T-cell (primary cell): ENCODE results near the gene RAB40A. TPM values are rescaled to one million over a fixed set of nuclear protein-coding genes. Genes with fewer than 3 reads are reported as not detected.

Source experiments
- ATAC-seq, 4 experiments: fragments of 200-7000 bp in 3 of 4; fragments of 150-1000 bp in 1 of 4; cut with Tn5 transposase; replicated peaks in 1 of 4; 1 replicate in 3 of 4; 2 replicates in 1 of 4; pipeline ENCODE4 v1.10.0; 2021; ENCODE audit warnings: moderate library complexity in 3 of 4, mild to moderate bottlenecking in 2 of 4, moderate number of reproducible peaks in 1 of 4
- CTCF ChIA-PET, 2 donors: fragments of 300-600 bp; sonication (Branson Sonifier 250); formaldehyde crosslinking; loops; one replicate each; lab custom pipeline; 2022; ENCODE audit warnings: antibody characterized with exemption in 2 of 2; lab: Charles Lee
- POLR2A ChIA-PET, 2 donors: fragments of 300-600 bp; sonication (Branson Sonifier 250); formaldehyde crosslinking; loops; one replicate each; lab custom pipeline; 2022; ENCODE audit warnings: antibody characterized with exemption in 2 of 2; lab: Charles Lee
- DNase-seq, 35 experiments: peaks; one replicate each; pipeline versions ENCODE4 v3.0.0 to v3.0.0-alpha.2; 2013 to 2023
- H3K27ac ChIP-seq: one replicate; pipeline ENCODE4 v1.5.1; 2013; ENCODE audit warnings: low read length
- H3K27me3 ChIP-seq, 2 experiments: replicated peaks in 1 of 2; 1 replicate in 1 of 2; 2 replicates in 1 of 2; pipeline versions ENCODE4 v1.6.1 to v1.7.0; 2013; ENCODE audit warnings: low read length in 1 of 2, mixed read lengths in 1 of 2; ENCODE audit not compliant: control insufficient read depth in 2 of 2, insufficient read depth in 2 of 2; ENCODE audit errors: extremely low read depth in 1 of 2
- H3K36me3 ChIP-seq, 2 donors: 1 replicate in 1 of 2; 2 replicates in 1 of 2; pipeline versions ENCODE4 v1.6.1 to v1.7.0; 2013; ENCODE audit warnings: low read length in 1 of 2; ENCODE audit not compliant: control insufficient read depth in 2 of 2, insufficient read depth in 1 of 2; ENCODE audit errors: extremely low read depth in 1 of 2
- H3K4me1 ChIP-seq, 2 experiments: 1 replicate in 1 of 2; 2 replicates in 1 of 2; pipeline versions ENCODE4 v1.6.1 to v1.7.0; 2013; ENCODE audit warnings: low read length in 2 of 2, mixed read lengths in 1 of 2; ENCODE audit not compliant: insufficient read depth in 2 of 2, control insufficient read depth in 1 of 2; ENCODE audit errors: extremely low read depth in 1 of 2
- H3K4me3 ChIP-seq, 2 donors: 1 replicate in 1 of 2; 2 replicates in 1 of 2; pipeline versions ENCODE4 v1.5.1 to v1.7.0; 2013; ENCODE audit warnings: mild to moderate bottlenecking in 2 of 2, low read length in 1 of 2, moderate library complexity in 1 of 2; ENCODE audit not compliant: control insufficient read depth in 1 of 2; ENCODE audit errors: extremely low read depth in 1 of 2
- H3K9me3 ChIP-seq: 2 replicates; pipeline ENCODE4 v1.7.0; 2013
- H3K27ac Mint-ChIP-seq, 2 donors: one replicate each; pipeline ENCODE4 v1.8.0; 2020 to 2021; ENCODE audit warnings: mild to moderate bottlenecking in 2 of 2, mixed read lengths in 2 of 2
- H3K27me3 Mint-ChIP-seq, 2 donors: one replicate each; pipeline ENCODE4 v1.8.0; 2021 to 2022; ENCODE audit warnings: mixed read lengths in 2 of 2
- H3K36me3 Mint-ChIP-seq: one replicate; pipeline ENCODE4 v1.8.0; 2021; ENCODE audit warnings: mixed read lengths
- H3K4me1 Mint-ChIP-seq, 3 donors: one replicate each; pipeline ENCODE4 v1.8.0; 2020 to 2022; ENCODE audit warnings: mixed read lengths in 3 of 3, mild to moderate bottlenecking in 1 of 3
- H3K4me3 Mint-ChIP-seq, 3 donors: one replicate each; pipeline ENCODE4 v1.8.0; 2020 to 2022; ENCODE audit warnings: mild to moderate bottlenecking in 3 of 3, mixed read lengths in 3 of 3, moderate library complexity in 3 of 3
- H3K9me3 Mint-ChIP-seq, 3 donors: one replicate each; pipeline ENCODE4 v1.8.0; 2020 to 2022; ENCODE audit warnings: mixed read lengths in 3 of 3
- WGBS: methylation state at CpG from one replicate; pipeline ENCODE4 v1.1.5; 2013; ENCODE audit warnings: missing lambda C conversion rate; ENCODE audit not compliant: insufficient coverage; 5-methylcytosine and 5-hydroxymethylcytosine counted together
- total RNA-seq, 35 experiments: library from RNA in 6 of 35; stranded (reverse) in 6 of 35; fragments of 120-200 nt in 1 of 35; gene quantifications; one replicate each; pipeline versions ENCODE4 v1.2.1 to v1.2.4 and lab custom pipeline; 2013 to 2026

Gene RAB40A
- total RNA-seq, 5 donors from 2014 or later (not counting 1 experiment from before 2014, with no cell fraction given): 0.07 to 0.18 (median 0.16) TPM; not detected in 2

- CTCF ChIA-PET: no interaction called here
- H3K27me3 Mint-ChIP-seq: peaks cover 1 to 17% of the 10 kb centered on the region in 2 donors
- no peaks in the 10 kb centered on the region for H3K9me3 Mint-ChIP-seq
- no peak overlapping the region for H3K4me3 Mint-ChIP-seq
- H3K4me1 Mint-ChIP-seq: peaks cover 0 to 2% (median 1%) of the 10 kb centered on the region in 3 donors
- Histone ChIP-seq H3K9me3 (no peaks in the 10 kb centered on the region), H3K36me3 (no peaks in the 10 kb centered on the region), H3K27ac (no peak overlapping the region), H3K4me3 (no peak overlapping the region), H3K27me3 (peaks cover 0 to 1% of the 10 kb centered on the region in 2 experiments), H3K4me1 (peaks cover 0 to 2% of the 10 kb centered on the region in 2 experiments)
- DNase-seq (no peak), ATAC-seq (no peak)
- H3K27ac Mint-ChIP-seq: no peak overlapping the region
- POLR2A ChIA-PET: no interaction called here
- no peaks in the 10 kb centered on the region for H3K36me3 Mint-ChIP-seq
Observed at GRCh38 chrX:103538728-103539127, 19.4 kb upstream of the RAB40A start.

GRCh38 chrX:103537871-103538387 lies 18.6 kb upstream of the RAB40A start:
- no peak overlapping the region for H3K4me3 ChIP-seq
- H3K27ac ChIP-seq: no peak overlapping the region
- peaks cover 3 to 6% (median 4%) of the 10 kb centered on the region in 3 donors for H3K4me1 Mint-ChIP-seq
- ATAC-seq: no peak
- no peaks in the 10 kb centered on the region for H3K36me3 Mint-ChIP-seq
- peaks cover 0 to 3% of the 10 kb centered on the region in 2 experiments for H3K4me1 ChIP-seq
- H3K27me3 Mint-ChIP-seq: peaks cover 4 to 13% of the 10 kb centered on the region in 2 donors
- ChIA-PET CTCF (no interaction called here), POLR2A (no interaction called here)
- H3K27ac Mint-ChIP-seq: no peak overlapping the region
- H3K9me3 Mint-ChIP-seq: no peaks in the 10 kb centered on the region
- H3K9me3 ChIP-seq: no peaks in the 10 kb centered on the region
- no peak overlapping the region for H3K4me3 Mint-ChIP-seq
- WGBS: no CpG with 5 or more reads among the region's 3 CpGs
- H3K36me3 ChIP-seq: no peaks in the 10 kb centered on the region
- H3K27me3 ChIP-seq: peaks cover 0 to 4% of the 10 kb centered on the region in 2 experiments
- no peak for DNase-seq

- Mint-ChIP-seq H3K9me3 (no peaks in the 10 kb centered on the region), H3K27ac (no peak overlapping the region), H3K4me1 (peaks cover 3 to 6% (median 4%) of the 10 kb centered on the region in 3 donors), H3K27me3 (peaks cover 4 to 18% of the 10 kb centered on the region in 2 donors), H3K36me3 (no peaks in the 10 kb centered on the region), H3K4me3 (no peak overlapping the region)
- H3K27ac ChIP-seq: no peak overlapping the region
- ChIA-PET CTCF (no interaction called here), POLR2A (interaction anchor here in 1 of 2 donors (0.5 kb wide), 1 partner anchor 196 kb away, joined by 3 read pairs; no protein-coding TSS in a partner anchor)
- peaks cover 0 to 4% of the 10 kb centered on the region in 2 experiments for H3K27me3 ChIP-seq
- H3K9me3 ChIP-seq: no peaks in the 10 kb centered on the region
- no peak overlapping the region for H3K4me3 ChIP-seq
- H3K36me3 ChIP-seq: no peaks in the 10 kb centered on the region
- ATAC-seq: no peak
- no peak for DNase-seq
- peaks cover 0 to 3% of the 10 kb centered on the region in 2 experiments for H3K4me1 ChIP-seq
Observed at GRCh38 chrX:103536732-103537131, 17.4 kb upstream of the RAB40A start.

- Histone ChIP-seq H3K36me3 (no peaks in the 10 kb centered on the region), H3K9me3 (no peaks in the 10 kb centered on the region), H3K4me1 (peaks cover 0 to 3% of the 10 kb centered on the region in 2 experiments), H3K27me3 (peaks cover 0 to 4% of the 10 kb centered on the region in 2 experiments), H3K4me3 (no peak overlapping the region), H3K27ac (no peak overlapping the region)
- CTCF ChIA-PET: no interaction called here
- Mint-ChIP-seq H3K27me3 (peaks cover 4 to 19% of the 10 kb centered on the region in 2 donors), H3K4me1 (peaks cover 3 to 6% (median 4%) of the 10 kb centered on the region in 3 donors), H3K9me3 (no peaks in the 10 kb centered on the region), H3K36me3 (no peaks in the 10 kb centered on the region), H3K4me3 (no peak overlapping the region), H3K27ac (no peak overlapping the region)
- DNase-seq: no peak
- ATAC-seq: no peak
- POLR2A ChIA-PET: no interaction called here
Observed at GRCh38 chrX:103536071-103536470, 16.8 kb upstream of the RAB40A start.

- Histone ChIP-seq H3K36me3 (no peaks in the 10 kb centered on the region), H3K4me3 (no peak overlapping the region), H3K27ac (no peak overlapping the region), H3K27me3 (peaks cover 0 to 4% of the 10 kb centered on the region in 2 experiments), H3K4me1 (peaks cover 0 to 3% of the 10 kb centered on the region in 2 experiments), H3K9me3 (no peaks in the 10 kb centered on the region)
- peaks cover 4 to 21% of the 10 kb centered on the region in 2 donors for H3K27me3 Mint-ChIP-seq
- no peaks in the 10 kb centered on the region for H3K36me3 Mint-ChIP-seq
- no peak overlapping the region for H3K4me3 Mint-ChIP-seq
- DNase-seq: no peak
- no peak for ATAC-seq
- no CpG with 5 or more reads among the region's 1 CpG for WGBS
- H3K27ac Mint-ChIP-seq: no peak overlapping the region
- no peaks in the 10 kb centered on the region for H3K9me3 Mint-ChIP-seq
- H3K4me1 Mint-ChIP-seq: peaks cover 3 to 6% (median 4%) of the 10 kb centered on the region in 3 donors
- ChIA-PET POLR2A (no interaction called here), CTCF (no interaction called here)
Observed at GRCh38 chrX:103535206-103535605, 15.9 kb upstream of the RAB40A start.

- Histone ChIP-seq H3K9me3 (no peaks in the 10 kb centered on the region), H3K27me3 (peaks cover 0 to 4% of the 10 kb centered on the region in 2 experiments), H3K4me3 (no peak overlapping the region), H3K36me3 (no peaks in the 10 kb centered on the region), H3K27ac (no peak overlapping the region), H3K4me1 (peaks cover 0 to 3% of the 10 kb centered on the region in 2 experiments)
- Mint-ChIP-seq H3K36me3 (no peaks in the 10 kb centered on the region), H3K4me3 (peak overlapping the region; percentile 58 to 65 (median 64)), H3K4me1 (peaks cover 3 to 6% (median 4%) of the 10 kb centered on the region in 3 donors), H3K27ac (no peak overlapping the region), H3K9me3 (no peaks in the 10 kb centered on the region), H3K27me3 (peaks cover 4 to 16% of the 10 kb centered on the region in 2 donors)
- no CpG with 5 or more reads among the region's 15 CpGs for WGBS
- ChIA-PET POLR2A (interaction anchor here in 1 of 2 donors (0.5 kb wide), 1 partner anchor 283 kb away, joined by 3 read pairs; no protein-coding TSS in a partner anchor), CTCF (interaction anchor here in 1 of 2 donors (1.0 kb wide), 1 partner anchor 284 kb away, joined by 5 read pairs; no protein-coding TSS in a partner anchor)
- ATAC-seq: peak in 3 of 4 experiments; percentile 49 to 59 (median 58)
- peak; percentile 4 to 77 (median 52) for DNase-seq
Observed at GRCh38 chrX:103533511-103534216, 14.4 kb upstream of the RAB40A start.
